LNCaP clone FGC (cell line): ENCODE data around the gene PPM1H.

Experiments used
- DNase-seq: peaks from one replicate; pipeline ENCODE4 v3.0.0-alpha.2; 2011; ENCODE audit warnings: low read depth
- H3K4me3 ChIP-seq: 2 replicates; pipeline ENCODE4 v1.5.1; 2011; ENCODE audit warnings: mild to moderate bottlenecking, low read depth, low read length, control low read depth
- TF ChIP-seq, protein P1 (sequence below): IDR thresholded peaks from 2 replicates; pipeline ENCODE4 v1.5.1; 2012; ENCODE audit warnings: mild to moderate bottlenecking; ENCODE audit not compliant: control insufficient read depth, insufficient read depth; ENCODE audit errors: extremely low read depth

The PPM1H gene

DNA sequence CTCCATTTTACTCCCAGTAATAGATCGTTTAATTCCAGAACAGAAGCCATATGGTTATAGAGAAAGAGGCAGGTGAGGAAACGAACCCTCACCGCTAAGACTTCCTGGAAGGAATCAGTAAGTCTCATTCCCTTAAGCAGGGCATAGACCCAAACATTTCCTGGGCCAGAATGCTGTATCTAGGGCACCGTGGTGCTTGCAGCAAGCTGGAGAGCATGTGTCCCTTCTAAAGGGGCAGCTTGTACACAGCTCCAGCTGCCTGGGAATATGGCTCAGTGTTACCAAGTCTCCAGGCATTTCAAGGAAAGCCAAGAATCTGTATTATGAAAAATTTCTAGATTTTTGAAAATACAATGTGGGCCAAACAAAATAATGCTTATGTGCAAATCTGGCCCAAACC lies 73.4 kb downstream of the PPM1H start:
- no peak for DNase-seq
- TF ChIP-seq, protein P1, sequence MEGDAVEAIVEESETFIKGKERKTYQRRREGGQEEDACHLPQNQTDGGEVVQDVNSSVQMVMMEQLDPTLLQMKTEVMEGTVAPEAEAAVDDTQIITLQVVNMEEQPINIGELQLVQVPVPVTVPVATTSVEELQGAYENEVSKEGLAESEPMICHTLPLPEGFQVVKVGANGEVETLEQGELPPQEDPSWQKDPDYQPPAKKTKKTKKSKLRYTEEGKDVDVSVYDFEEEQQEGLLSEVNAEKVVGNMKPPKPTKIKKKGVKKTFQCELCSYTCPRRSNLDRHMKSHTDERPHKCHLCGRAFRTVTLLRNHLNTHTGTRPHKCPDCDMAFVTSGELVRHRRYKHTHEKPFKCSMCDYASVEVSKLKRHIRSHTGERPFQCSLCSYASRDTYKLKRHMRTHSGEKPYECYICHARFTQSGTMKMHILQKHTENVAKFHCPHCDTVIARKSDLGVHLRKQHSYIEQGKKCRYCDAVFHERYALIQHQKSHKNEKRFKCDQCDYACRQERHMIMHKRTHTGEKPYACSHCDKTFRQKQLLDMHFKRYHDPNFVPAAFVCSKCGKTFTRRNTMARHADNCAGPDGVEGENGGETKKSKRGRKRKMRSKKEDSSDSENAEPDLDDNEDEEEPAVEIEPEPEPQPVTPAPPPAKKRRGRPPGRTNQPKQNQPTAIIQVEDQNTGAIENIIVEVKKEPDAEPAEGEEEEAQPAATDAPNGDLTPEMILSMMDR = no peak
- no peak overlapping the region for H3K4me3 ChIP-seq

DNA sequence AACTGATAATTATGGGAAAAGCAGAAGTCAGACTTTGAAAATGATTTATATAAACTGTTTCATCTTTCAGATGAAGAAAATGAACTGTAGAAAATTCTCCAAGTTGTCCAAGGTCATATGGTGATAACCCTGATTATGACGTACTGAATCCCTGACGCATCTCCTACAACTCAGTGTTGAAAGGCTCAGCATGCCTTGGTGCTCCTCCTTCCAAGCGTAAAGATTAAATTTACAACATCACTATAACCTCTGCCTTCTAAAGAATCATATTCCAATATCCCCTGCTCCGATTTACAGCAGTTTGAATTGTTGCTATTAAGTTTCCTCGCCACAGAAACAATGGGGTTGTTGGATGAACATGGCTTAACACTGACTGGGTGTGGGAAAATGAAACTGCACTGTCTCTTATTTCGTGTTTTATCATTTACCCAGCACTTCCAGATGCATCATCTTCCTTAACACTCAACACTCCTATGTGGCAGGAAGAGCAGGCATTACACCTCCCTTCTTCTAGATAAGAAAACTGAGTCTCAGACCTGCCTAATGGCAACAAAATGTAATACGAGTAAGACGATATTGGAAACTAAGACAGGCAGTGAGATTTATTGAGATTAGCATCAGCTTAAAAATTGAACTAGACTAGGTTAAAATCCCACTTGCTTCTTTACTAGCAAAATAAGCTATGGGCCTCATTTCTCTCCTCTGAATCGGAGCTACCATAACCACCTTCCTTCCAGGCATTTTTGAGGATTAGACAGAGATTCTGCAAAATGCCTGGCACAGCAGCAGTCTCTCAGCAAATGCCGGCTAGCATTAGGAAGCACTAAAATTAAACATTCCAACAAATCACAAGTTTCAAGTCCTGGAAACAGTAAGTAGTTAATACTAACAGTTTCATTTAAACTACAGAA lies 74.2 kb downstream of the PPM1H start:
- DNase-seq = no peak
- TF ChIP-seq, protein P1 = no peak
- no peak overlapping the region for H3K4me3 ChIP-seq

DNA sequence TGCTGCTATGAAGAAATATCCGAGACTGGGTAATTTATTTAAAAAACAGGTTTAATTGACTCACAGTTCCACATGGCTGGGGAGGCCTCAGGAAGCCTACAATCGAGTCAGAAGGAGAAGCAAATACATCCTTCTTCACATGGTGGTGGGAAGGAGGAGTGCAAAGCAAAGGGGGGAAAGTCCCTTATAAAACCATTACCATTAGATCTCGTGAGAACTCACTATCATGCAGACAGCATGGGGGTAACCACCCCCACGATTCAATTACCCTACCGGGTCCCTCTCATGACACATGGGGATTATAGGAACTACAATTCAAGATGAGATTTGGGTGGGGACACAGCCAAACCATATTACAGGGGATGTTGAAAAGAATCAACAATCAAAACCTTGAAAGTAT lies 74.9 kb downstream of the PPM1H start:
- H3K4me3 ChIP-seq = no peak overlapping the region
- TF ChIP-seq, protein P1 = no peak

DNA sequence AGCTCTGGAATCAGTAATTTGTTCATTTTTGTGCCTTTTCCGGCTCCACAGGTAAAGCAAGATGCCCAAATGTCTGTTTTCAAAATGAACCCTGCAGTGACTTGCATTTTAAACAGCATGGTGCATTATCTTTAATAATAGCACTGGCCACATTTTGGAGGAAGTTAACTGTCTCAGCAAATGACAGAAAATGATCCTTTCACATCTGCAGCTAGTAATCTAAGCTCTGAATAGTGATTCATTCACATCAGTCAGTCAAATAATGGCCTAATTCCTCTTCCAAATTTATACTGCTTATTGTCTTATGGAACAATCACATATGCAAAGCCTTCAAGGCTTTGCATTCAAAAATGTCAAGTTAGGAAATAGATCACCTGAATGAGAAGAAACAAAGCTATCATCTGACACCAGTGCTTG lies 75.6 kb downstream of the PPM1H start:
- no peak for DNase-seq
- TF ChIP-seq, protein P1 = no peak
- H3K4me3 ChIP-seq = no peak overlapping the region

More for the DNA sequence above, 74.9 kb downstream of the PPM1H start:
- no peak for DNase-seq

DNA sequence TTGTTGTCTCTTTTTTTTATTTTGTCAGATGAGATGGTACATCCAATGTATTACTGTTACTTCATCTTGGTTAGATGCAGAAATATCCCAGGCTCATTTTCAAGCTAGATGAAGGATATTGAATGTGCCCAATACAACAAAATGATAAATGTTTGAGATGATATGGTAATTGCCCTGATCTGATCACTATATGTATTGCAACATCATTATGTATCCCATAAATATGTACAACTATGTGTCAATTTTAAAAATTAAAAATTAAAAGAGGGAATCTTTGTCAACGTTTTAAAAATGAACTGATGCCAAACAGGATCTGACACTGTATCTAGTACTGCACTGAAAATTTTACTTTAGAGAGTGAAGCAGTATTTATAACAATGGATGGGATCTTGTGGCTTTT lies 78.5 kb downstream of the PPM1H start:
- TF ChIP-seq, protein P1 = no peak
- DNase-seq = no peak
- no peak overlapping the region for H3K4me3 ChIP-seq

DNA sequence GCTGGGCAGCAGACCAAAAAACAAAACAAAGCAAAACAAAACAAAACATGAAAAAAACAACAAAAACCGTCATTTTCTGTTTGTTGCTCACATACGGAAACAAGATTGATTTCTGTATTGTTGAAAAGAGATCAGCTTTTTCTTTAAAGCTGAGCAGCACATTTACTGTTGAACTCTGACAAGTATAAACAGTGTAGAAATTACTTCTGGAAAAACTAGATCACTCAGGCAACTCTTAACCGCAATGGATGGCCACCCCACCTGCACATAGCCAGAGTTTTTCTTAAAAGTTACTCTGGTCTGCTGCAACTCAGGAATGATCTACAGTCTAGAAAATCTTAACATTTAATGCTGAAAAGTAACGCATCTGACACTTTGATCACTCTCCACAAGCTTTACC lies 80.9 kb downstream of the PPM1H start:
- DNase-seq = no peak
- TF ChIP-seq, protein P1 = no peak

DNA sequence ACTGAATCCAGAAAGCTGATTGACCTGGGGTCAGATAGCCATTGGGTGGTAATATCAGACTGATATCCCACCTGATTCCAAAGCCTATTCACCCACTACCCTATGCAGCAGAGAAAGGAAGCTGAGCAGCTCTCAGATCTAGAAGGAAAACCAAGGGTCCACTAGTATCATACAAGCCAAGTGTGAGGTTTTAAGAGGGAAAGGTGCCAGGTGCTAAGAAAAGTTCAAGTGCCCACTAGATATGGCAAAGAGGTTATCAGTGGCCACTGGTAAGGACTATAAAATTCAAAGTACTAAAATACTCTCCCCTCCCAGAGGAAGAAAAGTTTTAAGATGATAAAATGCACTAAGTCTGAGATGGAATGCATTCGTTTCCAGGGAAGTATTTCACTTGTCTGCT lies 85.6 kb downstream of the PPM1H start:
- H3K4me3 ChIP-seq = no peak overlapping the region
- no peak for DNase-seq
- TF ChIP-seq, protein P1 = no peak

More for the DNA sequence above, 80.9 kb downstream of the PPM1H start:
- H3K4me3 ChIP-seq = no peak overlapping the region
